Midbrain (tissue), 1 donor: ENCODE measurements around the gene UPF3A.
"Not testable (repeated sequence)": the region's sequence is repeated elsewhere in the genome, so short reads cannot be mapped to it uniquely, and the experiment has no call there.

Source experiments
- DNase-seq: peaks from one replicate; lab custom pipeline; 2025; lab: John Stamatoyannopoulos, UW

UPF3A gene

DNA sequence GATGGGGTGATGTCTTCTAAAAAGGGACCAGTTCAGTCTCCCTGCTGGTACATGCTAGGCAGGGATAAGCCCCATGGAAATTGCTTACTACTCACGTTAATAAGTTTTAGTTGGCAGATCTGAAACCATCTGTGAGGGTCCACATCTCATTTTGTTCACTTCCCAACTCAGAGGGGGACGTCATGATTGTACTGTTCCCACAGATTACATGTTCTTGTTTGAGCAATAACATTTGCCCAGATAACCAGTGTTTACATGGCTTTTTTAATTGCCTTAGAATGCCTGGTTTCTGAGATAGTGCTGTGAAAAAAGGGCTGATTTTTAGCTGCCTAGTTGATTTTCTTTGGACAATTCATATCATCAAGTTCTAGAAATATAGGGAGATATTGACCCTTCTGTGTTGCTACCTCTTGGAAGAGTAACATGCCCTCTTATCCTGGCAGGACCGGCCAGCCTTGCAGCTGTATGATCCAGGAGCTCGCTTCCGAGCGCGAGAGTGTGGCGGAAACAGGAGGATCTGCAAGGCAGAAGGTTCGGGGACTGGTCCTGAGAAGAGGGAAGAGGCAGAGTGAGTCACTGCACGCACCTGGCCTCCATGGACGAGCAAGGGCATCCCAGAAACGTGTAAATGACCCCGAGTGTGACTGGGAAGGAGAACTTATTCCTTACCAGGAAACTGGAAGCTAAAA is 23.1 kb downstream of the UPF3A start:
- no peak for DNase-seq

DNA sequence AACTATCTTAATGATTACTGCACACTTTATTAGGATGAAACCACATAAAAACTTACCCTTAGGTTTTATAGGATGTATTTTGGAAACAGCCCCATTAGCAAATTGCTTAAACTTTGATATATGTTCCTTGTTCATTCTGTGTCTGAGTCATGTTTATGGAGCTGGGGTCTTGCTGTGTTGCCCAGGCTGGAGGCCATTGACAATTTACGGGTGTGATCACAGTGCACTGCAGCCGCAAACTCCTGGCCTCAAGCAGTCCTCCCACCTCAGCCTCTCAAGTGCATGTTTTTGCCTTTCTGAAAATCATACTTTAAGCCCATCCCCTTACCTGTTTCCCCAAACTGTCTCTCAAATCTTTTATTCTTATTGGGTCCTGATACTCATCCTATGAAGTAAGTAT is 27.7 kb downstream of the UPF3A start:
- DNase-seq = no peak

DNA sequence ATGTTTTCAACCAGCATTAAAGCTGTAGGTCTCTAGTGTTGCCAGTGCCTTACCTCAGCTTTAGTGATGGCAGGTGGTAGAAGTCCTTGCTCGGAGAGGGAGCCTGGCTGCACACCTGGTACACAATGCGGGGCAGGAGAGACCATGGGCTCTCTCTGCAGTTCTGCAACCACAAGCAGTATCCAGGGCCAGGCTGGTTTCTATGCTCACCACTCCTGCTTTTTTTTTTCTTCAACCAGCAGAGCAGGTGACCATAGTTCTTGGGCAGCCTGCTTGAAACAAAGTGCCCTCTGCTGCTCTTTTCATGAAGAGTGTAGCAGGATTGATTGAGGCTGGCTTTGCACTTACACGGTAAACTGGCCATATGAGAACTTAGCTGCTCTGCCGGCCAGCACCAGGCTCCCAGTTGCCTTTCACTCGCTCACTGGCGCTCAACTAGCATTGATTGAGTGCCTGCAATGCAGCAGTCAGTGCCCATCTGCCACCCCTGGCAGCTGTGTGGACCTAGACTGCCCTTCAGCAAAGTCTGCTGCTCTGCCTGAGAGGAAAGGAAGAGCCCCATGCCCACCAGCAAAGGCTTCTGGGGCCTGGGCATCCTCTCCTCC is 28.5 kb downstream of the UPF3A start:
- DNase-seq = no peak

- no peak for DNase-seq
Observed at GRCh38 chr13:114310956-114311355, 29.6 kb downstream of the UPF3A start.

- DNase-seq = no peak
Observed at GRCh38 chr13:114311387-114311786, 30.0 kb downstream of the UPF3A start.

DNA sequence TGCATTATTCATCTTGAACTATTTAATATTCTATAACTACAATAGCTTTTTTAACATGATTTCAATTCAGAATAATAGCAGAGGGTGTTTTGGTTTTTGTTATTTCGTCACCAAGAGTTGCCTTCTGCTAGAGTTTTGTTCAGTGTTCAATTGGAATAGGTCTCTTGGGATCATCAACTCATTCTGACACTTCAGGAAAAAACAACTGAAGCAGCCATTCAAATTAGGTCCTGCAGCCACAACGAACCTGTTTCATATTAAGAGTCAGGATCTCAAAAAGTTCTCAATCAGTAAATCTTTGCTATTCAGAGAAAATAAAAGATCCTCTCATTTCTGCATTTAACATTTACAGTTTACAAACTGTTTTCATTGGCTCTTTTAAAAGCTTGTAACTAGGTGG is 30.5 kb downstream of the UPF3A start:
- DNase-seq = no peak

- DNase-seq = no peak
Observed at GRCh38 chr13:114313061-114313860, 31.9 kb downstream of the UPF3A start.

- DNase-seq = peak; percentile 96
Observed at GRCh38 chr13:114314074-114314912, 32.9 kb downstream of the UPF3A start, which contains the start of gene CHAMP1. TSS of gene CHAMP1 (plus strand) at chr13:114314503. CDS start at chr13:114323843, 9,340 bp downstream.

DNA sequence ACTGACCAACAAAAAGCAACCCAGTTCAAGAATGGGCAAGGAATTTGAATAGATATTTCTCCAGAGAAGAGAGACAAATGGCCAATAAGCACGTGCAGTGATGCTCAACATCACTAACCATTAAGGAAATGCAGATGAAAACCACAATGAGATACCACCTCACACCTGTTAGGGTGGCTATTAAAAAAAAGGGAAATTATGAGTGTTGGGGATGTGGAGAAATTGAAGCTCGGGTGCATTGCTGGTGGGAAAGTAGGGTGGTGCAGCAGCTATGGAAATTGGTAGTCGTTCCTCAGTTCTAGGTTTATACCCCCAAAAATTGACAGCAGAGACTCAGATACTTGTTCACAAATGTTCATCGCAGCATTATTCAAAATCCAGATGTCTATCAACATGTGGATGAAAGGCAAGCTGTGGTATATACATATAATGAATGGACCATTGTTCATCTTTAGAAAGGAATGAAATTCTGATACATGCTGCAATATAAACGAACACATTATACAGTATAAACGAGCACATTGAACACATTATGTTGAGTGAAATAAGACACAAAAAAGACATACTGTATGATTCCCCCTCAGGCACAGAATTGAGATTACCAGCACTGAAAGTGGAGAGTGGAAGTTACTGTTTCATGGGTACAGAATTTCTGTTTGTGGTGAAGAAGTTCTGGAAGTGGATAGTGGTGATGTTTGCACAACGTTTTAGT is 33.8 kb downstream of the UPF3A start:
- no peak for DNase-seq

- DNase-seq = no peak
Observed at GRCh38 chr13:114318624-114319023, 37.2 kb downstream of the UPF3A start.

GRCh38 chr13:114319441-114319913 is 38.1 kb downstream of the UPF3A start:
- no peak for DNase-seq

DNA sequence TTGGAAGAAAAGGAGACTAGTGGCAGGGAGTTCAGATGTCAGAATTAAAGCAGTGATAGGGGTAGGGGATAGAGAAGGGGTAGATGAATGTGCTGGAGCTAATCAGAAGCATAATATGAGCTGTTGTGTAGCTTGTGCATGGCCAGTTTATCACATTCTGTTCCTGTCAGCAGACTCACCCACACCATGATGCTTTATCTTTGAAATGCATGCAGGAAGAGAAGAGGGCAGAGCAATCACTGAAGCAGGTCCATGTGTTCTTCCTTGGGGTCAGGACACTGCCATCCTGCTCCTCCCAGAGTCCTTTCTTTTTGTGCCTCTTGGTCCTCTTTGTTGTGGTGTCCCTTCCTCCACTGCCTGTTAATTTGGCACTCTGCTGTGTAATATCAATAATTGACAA is 38.7 kb downstream of the UPF3A start:
- no peak for DNase-seq

DNA sequence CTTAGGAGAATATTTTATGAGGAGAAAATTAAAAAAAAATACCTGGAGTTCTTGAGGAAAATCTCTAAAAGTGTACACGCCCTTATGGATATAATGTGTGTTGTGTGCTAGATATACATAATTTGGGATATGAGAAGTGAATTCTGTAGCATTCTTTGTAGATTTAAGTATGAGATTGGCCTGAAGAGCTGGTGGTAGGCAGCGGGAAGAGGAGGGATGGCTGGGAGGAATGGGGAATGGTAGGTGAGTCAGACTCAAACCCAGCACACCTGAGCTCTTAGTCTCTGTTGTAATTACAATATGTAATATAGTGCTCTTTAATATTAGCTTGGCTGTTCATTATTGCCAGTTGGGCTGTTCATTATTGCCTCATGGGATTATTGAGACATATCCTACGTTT is 39.9 kb downstream of the UPF3A start:
- DNase-seq = no peak

- no peak for DNase-seq
Observed at GRCh38 chr13:114323349-114323748, 41.9 kb downstream of the UPF3A start.

- DNase-seq = no peak
Observed at GRCh38 chr13:114324334-114324733, 42.9 kb downstream of the UPF3A start.

DNA sequence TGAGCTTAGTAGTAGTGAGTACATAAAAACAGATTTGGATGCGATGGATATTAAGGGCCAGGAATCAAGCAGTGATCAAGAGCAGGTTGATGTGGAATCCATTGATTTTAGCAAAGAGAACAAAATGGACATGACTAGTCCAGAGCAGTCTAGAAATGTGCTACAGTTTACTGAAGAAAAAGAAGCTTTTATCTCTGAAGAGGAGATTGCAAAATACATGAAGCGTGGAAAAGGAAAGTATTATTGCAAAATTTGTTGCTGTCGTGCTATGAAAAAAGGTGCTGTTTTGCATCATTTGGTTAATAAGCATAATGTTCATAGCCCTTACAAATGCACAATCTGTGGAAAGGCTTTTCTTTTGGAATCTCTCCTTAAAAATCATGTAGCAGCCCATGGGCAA is 44.3 kb downstream of the UPF3A start:
- DNase-seq = no peak

- DNase-seq = no peak
Observed at GRCh38 chr13:114328034-114328433, 46.6 kb downstream of the UPF3A start.

- DNase-seq = no peak
Observed at GRCh38 chr13:114328595-114328994, 47.2 kb downstream of the UPF3A start.

- DNase-seq = no peak
Observed at GRCh38 chr13:114330086-114330485, 48.7 kb downstream of the UPF3A start.

DNA sequence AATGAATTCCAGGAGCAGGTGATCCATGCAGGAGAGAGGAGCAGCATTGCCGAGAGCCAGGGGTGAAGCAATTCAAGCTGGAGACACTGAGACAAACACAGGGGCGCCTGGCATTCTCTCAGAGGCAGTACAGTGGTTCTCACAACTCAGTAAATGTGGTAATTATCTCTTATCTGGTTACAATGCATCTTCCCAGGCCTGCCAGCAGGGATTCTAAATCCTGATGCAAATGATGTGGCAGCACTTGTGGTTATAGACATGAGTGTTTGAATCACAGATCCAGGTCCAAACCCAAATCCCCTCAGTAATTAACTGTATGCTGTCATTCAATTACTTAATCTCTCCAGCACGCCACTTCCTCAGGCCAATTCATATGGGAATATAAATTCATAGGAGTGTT is 52.5 kb downstream of the UPF3A start:
- DNase-seq = not testable (repeated sequence)

DNA sequence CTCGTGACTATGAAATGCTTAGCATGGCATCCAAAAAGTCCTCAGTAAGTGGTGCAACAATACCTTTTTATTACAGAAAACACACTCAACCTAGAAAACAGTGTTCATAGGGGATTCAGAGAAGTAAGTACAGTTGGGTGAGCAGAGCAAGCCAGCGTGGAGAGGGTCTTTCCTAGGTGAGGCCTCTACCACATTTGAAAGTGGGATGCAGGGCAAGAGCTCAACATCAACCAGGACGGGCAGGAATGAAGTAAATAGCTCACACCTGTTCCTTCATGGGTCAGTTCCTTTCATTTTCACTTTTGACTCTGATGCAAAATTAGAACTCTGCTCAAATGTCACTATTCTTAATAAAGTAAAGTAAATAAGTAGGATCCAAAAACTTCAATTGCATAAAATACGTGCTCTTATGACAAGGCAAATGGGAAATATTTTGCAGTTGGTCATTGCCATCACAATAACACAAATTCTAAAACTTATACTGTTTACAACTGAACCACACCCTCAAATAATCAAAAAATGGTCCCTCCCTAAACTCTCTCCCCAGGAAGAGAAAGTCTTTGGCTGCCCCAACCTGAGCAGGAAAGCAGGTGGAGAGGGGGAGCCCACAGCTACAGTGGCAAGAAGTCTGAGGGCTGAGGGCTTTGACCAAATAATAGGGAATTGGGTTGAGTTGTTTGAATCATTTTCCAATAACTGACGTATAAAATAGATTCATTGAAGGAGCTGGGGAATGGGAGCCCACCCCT is 53.1 kb downstream of the UPF3A start:
- DNase-seq = no peak
